Measurements from ENCODE around the gene GRWD1. TPM values are rescaled to one million over a fixed set of nuclear protein-coding genes. Genes with fewer than 3 reads are reported as not detected.

Gene GRWD1
- total and polyA plus RNA-seq, 10 of the 15 experiments (the other 5 are each of a cell fraction or from before 2014, with no cell fraction given) = 1.4 to 103 (median 30.7) TPM

DNA sequence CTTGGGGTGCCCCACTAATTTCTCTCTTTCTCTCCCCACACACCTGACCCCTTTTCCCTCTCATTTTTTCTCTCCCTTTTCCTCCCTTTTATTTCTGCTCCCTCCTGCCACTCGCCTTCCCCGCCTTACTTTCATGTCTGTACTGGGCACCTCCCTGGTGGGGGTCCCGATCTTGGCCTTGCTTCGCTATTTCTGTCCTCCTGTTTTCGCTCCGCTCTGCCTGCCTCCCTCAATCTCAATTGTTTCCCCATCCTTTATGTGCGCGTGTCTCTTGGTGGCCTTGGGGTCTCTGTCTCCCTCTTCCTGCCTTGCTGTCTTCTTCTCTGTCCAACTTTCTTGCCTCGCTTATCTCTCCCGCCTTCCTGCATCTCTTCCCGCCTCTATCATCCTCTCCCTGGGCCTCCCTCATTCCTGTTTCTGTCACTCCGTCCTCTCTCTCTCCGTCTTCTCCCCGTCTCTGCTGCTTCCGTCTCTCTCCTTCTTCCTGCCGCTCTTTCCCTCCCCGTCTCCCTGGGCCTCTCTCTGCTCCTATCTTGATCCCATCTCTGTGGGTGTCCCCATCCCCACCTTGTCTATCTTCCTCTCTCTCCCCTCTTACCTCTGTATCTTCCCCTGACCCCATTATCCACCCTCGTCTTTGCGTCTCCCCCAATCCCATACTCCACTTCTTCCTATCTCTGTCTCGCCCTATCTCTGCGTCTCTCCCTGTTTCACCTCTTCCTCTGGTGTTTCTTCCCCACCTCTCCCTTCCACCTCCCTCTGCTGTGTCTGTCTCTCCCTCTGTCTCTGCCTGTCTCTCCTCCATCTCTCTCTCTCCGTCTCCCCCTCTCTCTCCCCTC is 48.3 kb upstream of the GRWD1 start:
- DNase-seq (ENCODE audit: low read depth, low spot score) = no peak
- no peaks in the 10 kb centered on the region for H4K20me1 ChIP-seq (ENCODE audit: control insufficient read depth, insufficient read depth)
- peak overlapping the region; percentile 95 for H3K4me2 ChIP-seq (ENCODE audit: control insufficient read depth, insufficient read depth)
- SMC1A ChIA-PET (ENCODE audit: uncharacterized antibody, unreplicated experiment) = no interaction called here
- peak overlapping the region; percentile 33 for H2AFZ ChIP-seq (ENCODE audit: control insufficient read depth, low read depth, low read length)
- H3K27me3 ChIP-seq (replicated peaks in 1 of 2; ENCODE audit: control insufficient read depth in 2 of 2, insufficient read depth in 2 of 2, low read length in 1 of 2) = peaks cover 13 to 16% of the 10 kb centered on the region in 2 experiments
- H3K9me3 ChIP-seq (replicated peaks; ENCODE audit: control insufficient read depth, insufficient read depth, low read length) = no peaks in the 10 kb centered on the region
- BruUV-seq (replicated peaks) = no TSS peak
- WGBS (ENCODE audit: insufficient coverage, insufficient replicate concordance, low lambda C conversion rate, missing lambda C conversion rate) = 74% methylated on average over 22 of the region's 22 CpGs
- no peak overlapping the region; the same call in 1 of the 2 replicates for H3K27ac ChIP-seq (ENCODE audit: control insufficient read depth, insufficient read depth)
- intact Hi-C loops (cut with micrococcal nuclease; ENCODE audit: unreplicated experiment) (no loop called here), in situ Hi-C loops (cut with MboI) (no loop called here)
- CTCF ChIA-PET = no interaction called here
- TF ChIP-seq ZNF24 (IDR thresholded peaks at IDR 0.05) = no peak
- peak; percentile 77; the same call in 1 of the 2 replicates for TF ChIP-seq HDGF (IDR thresholded peaks at IDR 0.05)
- TF ChIP-seq, protein P1, sequence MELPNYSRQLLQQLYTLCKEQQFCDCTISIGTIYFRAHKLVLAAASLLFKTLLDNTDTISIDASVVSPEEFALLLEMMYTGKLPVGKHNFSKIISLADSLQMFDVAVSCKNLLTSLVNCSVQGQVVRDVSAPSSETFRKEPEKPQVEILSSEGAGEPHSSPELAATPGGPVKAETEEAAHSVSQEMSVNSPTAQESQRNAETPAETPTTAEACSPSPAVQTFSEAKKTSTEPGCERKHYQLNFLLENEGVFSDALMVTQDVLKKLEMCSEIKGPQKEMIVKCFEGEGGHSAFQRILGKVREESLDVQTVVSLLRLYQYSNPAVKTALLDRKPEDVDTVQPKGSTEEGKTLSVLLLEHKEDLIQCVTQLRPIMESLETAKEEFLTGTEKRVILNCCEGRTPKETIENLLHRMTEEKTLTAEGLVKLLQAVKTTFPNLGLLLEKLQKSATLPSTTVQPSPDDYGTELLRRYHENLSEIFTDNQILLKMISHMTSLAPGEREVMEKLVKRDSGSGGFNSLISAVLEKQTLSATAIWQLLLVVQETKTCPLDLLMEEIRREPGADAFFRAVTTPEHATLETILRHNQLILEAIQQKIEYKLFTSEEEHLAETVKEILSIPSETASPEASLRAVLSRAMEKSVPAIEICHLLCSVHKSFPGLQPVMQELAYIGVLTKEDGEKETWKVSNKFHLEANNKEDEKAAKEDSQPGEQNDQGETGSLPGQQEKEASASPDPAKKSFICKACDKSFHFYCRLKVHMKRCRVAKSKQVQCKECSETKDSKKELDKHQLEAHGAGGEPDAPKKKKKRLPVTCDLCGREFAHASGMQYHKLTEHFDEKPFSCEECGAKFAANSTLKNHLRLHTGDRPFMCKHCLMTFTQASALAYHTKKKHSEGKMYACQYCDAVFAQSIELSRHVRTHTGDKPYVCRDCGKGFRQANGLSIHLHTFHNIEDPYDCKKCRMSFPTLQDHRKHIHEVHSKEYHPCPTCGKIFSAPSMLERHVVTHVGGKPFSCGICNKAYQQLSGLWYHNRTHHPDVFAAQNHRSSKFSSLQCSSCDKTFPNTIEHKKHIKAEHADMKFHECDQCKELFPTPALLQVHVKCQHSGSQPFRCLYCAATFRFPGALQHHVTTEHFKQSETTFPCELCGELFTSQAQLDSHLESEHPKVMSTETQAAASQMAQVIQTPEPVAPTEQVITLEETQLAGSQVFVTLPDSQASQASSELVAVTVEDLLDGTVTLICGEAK (IDR thresholded peaks at IDR 0.05; ENCODE audit: borderline replicate concordance) = peak; percentile 31; the same call in 1 of the 2 replicates
- TF ChIP-seq NBN (IDR thresholded peaks at IDR 0.05) = 0 out of 2 replicates have a peak, but pooled peaks have one; percentile 37
- no peak for TF ChIP-seq ZSCAN29 (IDR thresholded peaks at IDR 0.05)
- TF ChIP-seq MEF2B (IDR thresholded peaks at IDR 0.05; ENCODE audit: partially characterized antibody, poor library complexity, severe bottlenecking) = no peak
- no peak for TF ChIP-seq ATF2 (IDR thresholded peaks at IDR 0.05; ENCODE audit: low read length)
- TF ChIP-seq IKZF2 (IDR thresholded peaks at IDR 0.05) = peak in 1 of 2 experiments; percentile 22; a peak in 1 of 4 replicates
- TF ChIP-seq, protein P2, sequence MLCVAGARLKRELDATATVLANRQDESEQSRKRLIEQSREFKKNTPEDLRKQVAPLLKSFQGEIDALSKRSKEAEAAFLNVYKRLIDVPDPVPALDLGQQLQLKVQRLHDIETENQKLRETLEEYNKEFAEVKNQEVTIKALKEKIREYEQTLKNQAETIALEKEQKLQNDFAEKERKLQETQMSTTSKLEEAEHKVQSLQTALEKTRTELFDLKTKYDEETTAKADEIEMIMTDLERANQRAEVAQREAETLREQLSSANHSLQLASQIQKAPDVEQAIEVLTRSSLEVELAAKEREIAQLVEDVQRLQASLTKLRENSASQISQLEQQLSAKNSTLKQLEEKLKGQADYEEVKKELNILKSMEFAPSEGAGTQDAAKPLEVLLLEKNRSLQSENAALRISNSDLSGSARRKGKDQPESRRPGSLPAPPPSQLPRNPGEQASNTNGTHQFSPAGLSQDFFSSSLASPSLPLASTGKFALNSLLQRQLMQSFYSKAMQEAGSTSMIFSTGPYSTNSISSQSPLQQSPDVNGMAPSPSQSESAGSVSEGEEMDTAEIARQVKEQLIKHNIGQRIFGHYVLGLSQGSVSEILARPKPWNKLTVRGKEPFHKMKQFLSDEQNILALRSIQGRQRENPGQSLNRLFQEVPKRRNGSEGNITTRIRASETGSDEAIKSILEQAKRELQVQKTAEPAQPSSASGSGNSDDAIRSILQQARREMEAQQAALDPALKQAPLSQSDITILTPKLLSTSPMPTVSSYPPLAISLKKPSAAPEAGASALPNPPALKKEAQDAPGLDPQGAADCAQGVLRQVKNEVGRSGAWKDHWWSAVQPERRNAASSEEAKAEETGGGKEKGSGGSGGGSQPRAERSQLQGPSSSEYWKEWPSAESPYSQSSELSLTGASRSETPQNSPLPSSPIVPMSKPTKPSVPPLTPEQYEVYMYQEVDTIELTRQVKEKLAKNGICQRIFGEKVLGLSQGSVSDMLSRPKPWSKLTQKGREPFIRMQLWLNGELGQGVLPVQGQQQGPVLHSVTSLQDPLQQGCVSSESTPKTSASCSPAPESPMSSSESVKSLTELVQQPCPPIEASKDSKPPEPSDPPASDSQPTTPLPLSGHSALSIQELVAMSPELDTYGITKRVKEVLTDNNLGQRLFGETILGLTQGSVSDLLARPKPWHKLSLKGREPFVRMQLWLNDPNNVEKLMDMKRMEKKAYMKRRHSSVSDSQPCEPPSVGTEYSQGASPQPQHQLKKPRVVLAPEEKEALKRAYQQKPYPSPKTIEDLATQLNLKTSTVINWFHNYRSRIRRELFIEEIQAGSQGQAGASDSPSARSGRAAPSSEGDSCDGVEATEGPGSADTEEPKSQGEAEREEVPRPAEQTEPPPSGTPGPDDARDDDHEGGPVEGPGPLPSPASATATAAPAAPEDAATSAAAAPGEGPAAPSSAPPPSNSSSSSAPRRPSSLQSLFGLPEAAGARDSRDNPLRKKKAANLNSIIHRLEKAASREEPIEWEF (IDR thresholded peaks at IDR 0.05; ENCODE audit: insufficient replicate concordance, low read depth, low read length) = no peak
- no peak for TF ChIP-seq CHD2 (IDR thresholded peaks at IDR 0.05; ENCODE audit: borderline replicate concordance, low read depth, low read length)
- TF ChIP-seq NFIC (IDR thresholded peaks at IDR 0.05; ENCODE audit: low read depth, low read length) = no peak
- TF ChIP-seq HDAC2 (IDR thresholded peaks at IDR 0.05) = no peak
- FAIRE-seq = no peak
- POLR2A ChIA-PET = no interaction called here
- H3K36me3 ChIP-seq (ENCODE audit: control insufficient read depth in 2 of 2, insufficient read depth in 2 of 2, low read length in 1 of 2) = no peaks in the 10 kb centered on the region
- ATAC-seq = no peak
- H3K9ac ChIP-seq (ENCODE audit: control insufficient read depth, insufficient read depth, low read length) = peak overlapping the region; percentile 64
- H3K4me3 ChIP-seq = peak overlapping the region; percentile 74
- RAD21 ChIA-PET (ENCODE audit: unreplicated experiment) = no interaction called here
- no peaks in the 10 kb centered on the region for H3K79me2 ChIP-seq (ENCODE audit: control insufficient read depth, insufficient read depth, low read length)
- H3K4me1 ChIP-seq (ENCODE audit: control insufficient read depth, insufficient read depth, low read length) = peaks cover 8% of the 10 kb centered on the region; the same call in 1 of the 2 replicates

Measured in GM12878 (cell line).